NCI-H82 treated with DMSO at 0.1 percent for 48 hours (cell line): ENCODE data around the gene PACSIN1.

ENCODE experiments used
- DNase-seq: peaks from one replicate; lab custom pipeline; 2025; ENCODE audit not compliant: unreplicated experiment; lab: John Stamatoyannopoulos, UW

The PACSIN1 gene

GRCh38 chr6:34465531-34466241 is at the start of gene PACSIN1:
TSS of gene PACSIN1 (plus strand) at chr6:34466076. CDS start at chr6:34526306, 60,230 bp downstream.
- DNase-seq = peak; percentile 75

GRCh38 chr6:34416877-34417371 is 49.0 kb upstream of the PACSIN1 start:
- no peak for DNase-seq

- DNase-seq = no peak
Observed at GRCh38 chr6:34418367-34418766, 47.5 kb upstream of the PACSIN1 start.

- no peak for DNase-seq
Observed at GRCh38 chr6:34423254-34423653, 42.6 kb upstream of the PACSIN1 start.

- DNase-seq = no peak
Observed at GRCh38 chr6:34424200-34425131, 41.4 kb upstream of the PACSIN1 start.

- DNase-seq = no peak
Observed at GRCh38 chr6:34425132-34425497, 40.8 kb upstream of the PACSIN1 start.

GRCh38 chr6:34425498-34426410 is 40.1 kb upstream of the PACSIN1 start, which contains the start of gene RPS10:
TSS of gene RPS10 (minus strand) at chr6:34426069. CDS start at chr6:34425221, 848 bp downstream.
- DNase-seq = peak; percentile 89

GRCh38 chr6:34435916-34436315 is 30.0 kb upstream of the PACSIN1 start:
- no peak for DNase-seq

GRCh38 chr6:34436803-34437643 is 28.9 kb upstream of the PACSIN1 start:
- DNase-seq = no peak

GRCh38 chr6:34437644-34437970 is 28.3 kb upstream of the PACSIN1 start:
- no peak for DNase-seq

- DNase-seq = no peak
Observed at GRCh38 chr6:34438705-34439104, 27.2 kb upstream of the PACSIN1 start.

- no peak for DNase-seq
Observed at GRCh38 chr6:34439442-34439841, 26.4 kb upstream of the PACSIN1 start.

- DNase-seq = no peak
Observed at GRCh38 chr6:34441526-34441925, 24.4 kb upstream of the PACSIN1 start.

GRCh38 chr6:34445313-34445860 is 20.5 kb upstream of the PACSIN1 start:
- DNase-seq = no peak

GRCh38 chr6:34447386-34447785 is 18.5 kb upstream of the PACSIN1 start:
- no peak for DNase-seq

- no peak for DNase-seq
Observed at GRCh38 chr6:34447910-34448309, 18.0 kb upstream of the PACSIN1 start.

- DNase-seq = no peak
Observed at GRCh38 chr6:34451192-34451591, 14.7 kb upstream of the PACSIN1 start.

GRCh38 chr6:34455831-34456230 is 10.0 kb upstream of the PACSIN1 start:
- DNase-seq = no peak

- DNase-seq = no peak
Observed at GRCh38 chr6:34457382-34457741, 8.5 kb upstream of the PACSIN1 start.
